Heart left ventricle (tissue), 16 donors: ENCODE measurements around the gene DMD. TPM values are rescaled to one million over a fixed set of nuclear protein-coding genes. Genes with fewer than 3 reads are reported as not detected.

Experiments
- ATAC-seq, 4 donors: fragments of 200-7000 bp; cut with Tn5 transposase; one replicate each; pipeline ENCODE4 v1.9.1; 2020 to 2022; ENCODE audit warnings: moderate library complexity in 4 of 4, mild to moderate bottlenecking in 3 of 4, moderate number of reproducible peaks in 1 of 4
- DNase-seq, 5 donors: peaks; one replicate each; pipeline ENCODE4 v3.0.0-alpha.2; 2020
- H3K27ac ChIP-seq, 12 donors: fragments of 200-600 bp; sonication (generic) in 4 of 12; one replicate each; pipeline versions ENCODE4 v1.5.0 to v1.8.0; 2016 to 2022; ENCODE audit warnings: mild to moderate bottlenecking in 2 of 12
- H3K27me3 ChIP-seq, 9 donors: fragments of 200-600 bp; sonication (generic) in 2 of 9; one replicate each; pipeline versions ENCODE4 v1.5.1 to v1.8.0; 2016 to 2022; ENCODE audit warnings: mild to moderate bottlenecking in 3 of 9
- H3K36me3 ChIP-seq, 9 donors: fragments of 200-600 bp; sonication (generic) in 2 of 9; one replicate each; pipeline versions ENCODE4 v1.5.0 to v1.8.0; 2018 to 2022; ENCODE audit warnings: mild to moderate bottlenecking in 2 of 9
- H3K4me1 ChIP-seq, 12 donors: fragments of 200-600 bp; sonication (generic) in 4 of 12; one replicate each; pipeline versions ENCODE4 v1.5.0 to v1.8.0; 2016 to 2022; ENCODE audit warnings: mild to moderate bottlenecking in 3 of 12
- H3K4me3 ChIP-seq, 12 donors: fragments of 200-600 bp; sonication (generic) in 4 of 12; one replicate each; pipeline versions ENCODE4 v1.5.0 to v1.8.0; 2017 to 2022; ENCODE audit warnings: mild to moderate bottlenecking in 9 of 12, moderate library complexity in 4 of 12
- H3K9me3 ChIP-seq, 12 donors: fragments of 200-600 bp; sonication (generic) in 4 of 12; one replicate each; pipeline versions ENCODE4 v1.5.0 to v1.8.0; 2016 to 2022; ENCODE audit warnings: mild to moderate bottlenecking in 1 of 12
- CTCF ChIP-seq, 12 donors: fragments of 200-600 bp; sonication (generic) in 4 of 12; IDR thresholded peaks; one replicate each; pipeline versions ENCODE4 v1.5.0 to v1.8.0; 2018 to 2022; ENCODE audit warnings: antibody characterized with exemption in 12 of 12, mild to moderate bottlenecking in 5 of 12
- POLR2A ChIP-seq, 2 donors: fragments of 450-650 bp; IDR thresholded peaks; one replicate each; pipeline ENCODE4 v1.6.1; 2017; ENCODE audit warnings: antibody characterized with exemption in 2 of 2, mild to moderate bottlenecking in 2 of 2, moderate library complexity in 2 of 2
- WGBS, 4 donors: extraction: QIAGEN DNeasy Blood & Tissue Kit in 2 of 4; methylation state at CpG; one replicate each; pipeline versions ENCODE4 v1.1.5 to v1.1.7; 2013 to 2018; 5-methylcytosine and 5-hydroxymethylcytosine counted together
- intact Hi-C, 10 donors: fragments of 100-400 bp; cut with DNase I; formaldehyde crosslinking; loops; one replicate each; pipeline versions ENCODE4 v1.11.1 to v1.14.2; 2022
- polyA plus RNA-seq, 2 donors: library from polyadenylated mRNA; stranded (reverse); fragments of 200-250 nt; gene quantifications; one replicate each; pipeline ENCODE4 v1.2.3, GENCODE V29; 2013
- total RNA-seq, 9 donors: library from RNA; depleted of rRNA in 2 of 9; stranded (reverse); fragments of >200 nt in 2 of 9; fragmentation: NEBNext Ultra II Directional in 3 of 9; extraction: Animal tissue kit (Norgen Biotek cat#: 25700) in 3 of 9; gene quantifications; one replicate each; pipeline versions ENCODE4 v1.1.0 to v1.2.4, GENCODE V29; 2016 to 2023
- donor health status: ischemic (EF 13 %, LVEDD 7.1; RV severe dilation, severe dysfunction).
- donor health status: healthy with polysubstance abuse.
- donor health status: DM: no; HTN: yes; CAD: no.
- donor health status: DM: no; HTN: no; CAD: no.
- donor health status: ischemic (EF 25% LVEDD 6.9; RV normal size, moderate dysfunction).
- donor health status: ischemic (EF 25% LVEDD 5.7; RV mildly dilated, moderate dysfunction).
- donor health status: healthy.
- donor health status: DM: yes; HTN: yes; CAD: no.
- donor health status: ischemic (EF 35%, LVEDD 5.7; RV mildly dilated, moderate dysfunction).
- donor health status: nonischemic (EF 11% LVEDD 7.7; RV severe dilation, severe dysfunction).
- donor health status: DM: yes; HTN: yes; CAD: no.
- donor health status: PGD.
- donor health status: ischemic (EF 29% LVEDD 5.4; RV normal size, mild dysfunction).
- donor health status: nonischemic (EF 23%, LVEDD 6.1; RV moderate dilation, normal function).

Gene DMD
- total and polyA plus RNA-seq, 11 donors, result 34.7 to 236 (median 162) TPM

GRCh38 chrX:32662516-32662915, 548.8 kb downstream of the DMD start:
- Histone ChIP-seq H3K27ac (no peak overlapping the region), H3K9me3 (no peaks in the 10 kb centered on the region), H3K4me3 (no peak overlapping the region), H3K27me3 (no peaks in the 10 kb centered on the region), H3K4me1 (no peaks in the 10 kb centered on the region), H3K36me3 (no peaks in the 10 kb centered on the region)
- TF ChIP-seq POLR2A (IDR thresholded peaks at IDR 0.05) (no peak), CTCF (IDR thresholded peaks at IDR 0.05) (no peak)
- ATAC-seq (no peak), DNase-seq (no peak)
- WGBS, 4 donors, result 73 to 87% (median 79%) methylated on average over 2 of the region's 2 CpGs
- intact Hi-C loops, result no loop called here

- Histone ChIP-seq H3K36me3 (peaks cover 0 to 5% (median 0%) of the 10 kb centered on the region in 9 donors), H3K27me3 (no peaks in the 10 kb centered on the region), H3K27ac (no peak overlapping the region), H3K4me3 (no peak overlapping the region), H3K4me1 (no peaks in the 10 kb centered on the region), H3K9me3 (no peaks in the 10 kb centered on the region)
- ATAC-seq (no peak), DNase-seq (no peak)
- TF ChIP-seq POLR2A (IDR thresholded peaks at IDR 0.05) (no peak), CTCF (IDR thresholded peaks at IDR 0.05) (no peak)
- WGBS, 4 donors, result 58 to 75% (median 69%) methylated on average over 9 of the region's 9 CpGs
- intact Hi-C loops, result no loop called here
Observed at GRCh38 chrX:32644476-32645245, 566.7 kb downstream of the DMD start.

GRCh38 chrX:32642283-32642682, 569.1 kb downstream of the DMD start:
- Histone ChIP-seq H3K27me3 (no peaks in the 10 kb centered on the region), H3K27ac (no peak overlapping the region), H3K9me3 (no peaks in the 10 kb centered on the region), H3K4me1 (no peaks in the 10 kb centered on the region), H3K36me3 (peaks cover 0 to 5% (median 0%) of the 10 kb centered on the region in 9 donors), H3K4me3 (no peak overlapping the region)
- DNase-seq, result no peak
- TF ChIP-seq POLR2A (IDR thresholded peaks at IDR 0.05), result no peak
- TF ChIP-seq CTCF (IDR thresholded peaks at IDR 0.05), result no peak
- WGBS, 4 donors, result 56 to 89% (median 71%) methylated on average over 3 of the region's 3 CpGs
- intact Hi-C loops, result no loop called here
- ATAC-seq, result no peak

- Histone ChIP-seq H3K4me1 (no peaks in the 10 kb centered on the region), H3K9me3 (peaks cover 0 to 8% (median 0%) of the 10 kb centered on the region in 12 donors), H3K4me3 (no peak overlapping the region), H3K27me3 (no peaks in the 10 kb centered on the region), H3K27ac (no peak overlapping the region), H3K36me3 (no peaks in the 10 kb centered on the region)
- ATAC-seq, result no peak
- intact Hi-C loops, result no loop called here
- TF ChIP-seq CTCF (IDR thresholded peaks at IDR 0.05) (no peak), POLR2A (IDR thresholded peaks at IDR 0.05) (no peak)
- no peak for DNase-seq
- 68 to 83% (median 72%) methylated on average over 5 of the region's 5 CpGs for WGBS, 4 donors
Observed at GRCh38 chrX:32618154-32618553, 593.2 kb downstream of the DMD start.
